HL-60 (cell line): ENCODE results near the gene MOV10L1.

Experiments
- DNase-seq, 2 experiments: peaks; one replicate each; pipeline ENCODE4 v3.0.0-alpha.2; 2010 to 2020; ENCODE audit warnings: low read depth in 1 of 2, low spot score in 1 of 2
- H3K27ac ChIP-seq: fragments of 250-450 bp; sonication (Bioruptor Pico); replicated peaks from 2 replicates; pipeline ENCODE4 v1.5.1; 2020; ENCODE audit warnings: mild to moderate bottlenecking, moderate library complexity
- H3K27me3 ChIP-seq: fragments of 250-450 bp; sonication (Bioruptor Pico); 2 replicates; pipeline ENCODE4 v1.5.1; 2021; ENCODE audit warnings: mild to moderate bottlenecking, moderate library complexity; ENCODE audit not compliant: insufficient read depth, poor library complexity, severe bottlenecking
- H3K4me3 ChIP-seq: replicated peaks from 2 replicates; pipeline ENCODE4 v1.5.1; 2011; ENCODE audit warnings: mild to moderate bottlenecking, control low read depth, low read length; ENCODE audit not compliant: insufficient read depth
- GABPA ChIP-seq: IDR thresholded peaks from 2 replicates; pipeline ENCODE4 v1.6.1; 2012; ENCODE audit warnings: low read depth
- POLR2AphosphoS5 ChIP-seq: IDR thresholded peaks from 2 replicates; pipeline ENCODE4 v1.6.1; 2012; ENCODE audit warnings: low read depth
- SPI1 ChIP-seq: IDR thresholded peaks from 2 replicates; pipeline ENCODE4 v1.6.1; 2012; ENCODE audit warnings: low read depth, mild to moderate bottlenecking, borderline replicate concordance
- TF ChIP-seq, protein P1 (sequence below): IDR thresholded peaks from one replicate; pipeline ENCODE4 v1.5.1; 2011; ENCODE audit warnings: low read length, control low read depth, inconsistent platforms; ENCODE audit not compliant: insufficient read depth
- TF ChIP-seq, protein P2 (sequence below): IDR thresholded peaks from 2 replicates; pipeline ENCODE4 v1.6.1; 2012; ENCODE audit warnings: low read depth; ENCODE audit not compliant: insufficient replicate concordance

Gene MOV10L1

GRCh38 chr22:50104141-50104544 is 14.3 kb downstream of the MOV10L1 start:
- Histone ChIP-seq H3K27ac (no peak overlapping the region), H3K4me3 (no peak overlapping the region)
- DNase-seq, result no peak

GRCh38 chr22:50105208-50106100 is 15.6 kb downstream of the MOV10L1 start:
- H3K27me3 ChIP-seq, result no peaks in the 10 kb centered on the region
- H3K4me3 ChIP-seq, result no peak overlapping the region
- DNase-seq, result peak in 1 of 2 experiments; percentile 44
- no peak overlapping the region for H3K27ac ChIP-seq
- TF ChIP-seq GABPA (no peak), POLR2AphosphoS5 (no peak), SPI1 (no peak)
- TF ChIP-seq, protein P1, sequence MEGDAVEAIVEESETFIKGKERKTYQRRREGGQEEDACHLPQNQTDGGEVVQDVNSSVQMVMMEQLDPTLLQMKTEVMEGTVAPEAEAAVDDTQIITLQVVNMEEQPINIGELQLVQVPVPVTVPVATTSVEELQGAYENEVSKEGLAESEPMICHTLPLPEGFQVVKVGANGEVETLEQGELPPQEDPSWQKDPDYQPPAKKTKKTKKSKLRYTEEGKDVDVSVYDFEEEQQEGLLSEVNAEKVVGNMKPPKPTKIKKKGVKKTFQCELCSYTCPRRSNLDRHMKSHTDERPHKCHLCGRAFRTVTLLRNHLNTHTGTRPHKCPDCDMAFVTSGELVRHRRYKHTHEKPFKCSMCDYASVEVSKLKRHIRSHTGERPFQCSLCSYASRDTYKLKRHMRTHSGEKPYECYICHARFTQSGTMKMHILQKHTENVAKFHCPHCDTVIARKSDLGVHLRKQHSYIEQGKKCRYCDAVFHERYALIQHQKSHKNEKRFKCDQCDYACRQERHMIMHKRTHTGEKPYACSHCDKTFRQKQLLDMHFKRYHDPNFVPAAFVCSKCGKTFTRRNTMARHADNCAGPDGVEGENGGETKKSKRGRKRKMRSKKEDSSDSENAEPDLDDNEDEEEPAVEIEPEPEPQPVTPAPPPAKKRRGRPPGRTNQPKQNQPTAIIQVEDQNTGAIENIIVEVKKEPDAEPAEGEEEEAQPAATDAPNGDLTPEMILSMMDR, result no peak
- TF ChIP-seq, protein P2, sequence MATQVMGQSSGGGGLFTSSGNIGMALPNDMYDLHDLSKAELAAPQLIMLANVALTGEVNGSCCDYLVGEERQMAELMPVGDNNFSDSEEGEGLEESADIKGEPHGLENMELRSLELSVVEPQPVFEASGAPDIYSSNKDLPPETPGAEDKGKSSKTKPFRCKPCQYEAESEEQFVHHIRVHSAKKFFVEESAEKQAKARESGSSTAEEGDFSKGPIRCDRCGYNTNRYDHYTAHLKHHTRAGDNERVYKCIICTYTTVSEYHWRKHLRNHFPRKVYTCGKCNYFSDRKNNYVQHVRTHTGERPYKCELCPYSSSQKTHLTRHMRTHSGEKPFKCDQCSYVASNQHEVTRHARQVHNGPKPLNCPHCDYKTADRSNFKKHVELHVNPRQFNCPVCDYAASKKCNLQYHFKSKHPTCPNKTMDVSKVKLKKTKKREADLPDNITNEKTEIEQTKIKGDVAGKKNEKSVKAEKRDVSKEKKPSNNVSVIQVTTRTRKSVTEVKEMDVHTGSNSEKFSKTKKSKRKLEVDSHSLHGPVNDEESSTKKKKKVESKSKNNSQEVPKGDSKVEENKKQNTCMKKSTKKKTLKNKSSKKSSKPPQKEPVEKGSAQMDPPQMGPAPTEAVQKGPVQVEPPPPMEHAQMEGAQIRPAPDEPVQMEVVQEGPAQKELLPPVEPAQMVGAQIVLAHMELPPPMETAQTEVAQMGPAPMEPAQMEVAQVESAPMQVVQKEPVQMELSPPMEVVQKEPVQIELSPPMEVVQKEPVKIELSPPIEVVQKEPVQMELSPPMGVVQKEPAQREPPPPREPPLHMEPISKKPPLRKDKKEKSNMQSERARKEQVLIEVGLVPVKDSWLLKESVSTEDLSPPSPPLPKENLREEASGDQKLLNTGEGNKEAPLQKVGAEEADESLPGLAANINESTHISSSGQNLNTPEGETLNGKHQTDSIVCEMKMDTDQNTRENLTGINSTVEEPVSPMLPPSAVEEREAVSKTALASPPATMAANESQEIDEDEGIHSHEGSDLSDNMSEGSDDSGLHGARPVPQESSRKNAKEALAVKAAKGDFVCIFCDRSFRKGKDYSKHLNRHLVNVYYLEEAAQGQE, result no peak

More at GRCh38 chr22:50104141-50104544, 14.3 kb downstream of the MOV10L1 start:
- no peaks in the 10 kb centered on the region for H3K27me3 ChIP-seq
- TF ChIP-seq SPI1 (no peak), GABPA (no peak), POLR2AphosphoS5 (no peak)
- TF ChIP-seq, protein P2, result no peak
- TF ChIP-seq, protein P1, result no peak

GRCh38 chr22:50107529-50107928 is 17.7 kb downstream of the MOV10L1 start:
- no peak for TF ChIP-seq SPI1
- no peak overlapping the region for H3K4me3 ChIP-seq
- no peak overlapping the region for H3K27ac ChIP-seq
- no peaks in the 10 kb centered on the region for H3K27me3 ChIP-seq
- no peak for DNase-seq

GRCh38 chr22:50111056-50111455 is 21.2 kb downstream of the MOV10L1 start:
- TF ChIP-seq, protein P2, result no peak
- TF ChIP-seq POLR2AphosphoS5 (no peak), SPI1 (no peak), GABPA (no peak)
- TF ChIP-seq, protein P1, result no peak
- Histone ChIP-seq H3K4me3 (no peak overlapping the region), H3K27me3 (no peaks in the 10 kb centered on the region), H3K27ac (peak overlapping the region; percentile 13; the same call in 1 of the 2 replicates)
- DNase-seq, result no peak
